Caco-2 (cell line): ENCODE data around the gene GABARAPL1. TPM values are rescaled to one million over a fixed set of nuclear protein-coding genes. Genes with fewer than 3 reads are reported as not detected.

Source experiments
- Bru-seq: library from RNA; stranded (reverse); fragments of 400-500 nt; gene quantifications from one replicate; lab custom pipeline; 2021; lab: Mats Ljungman, UMichigan
- BruChase-seq, 2 experiments: library from RNA; stranded (reverse); fragments of 400-500 nt; gene quantifications; one replicate each; lab custom pipeline; 2021; lab: Mats Ljungman, UMichigan
- BruUV-seq: library from RNA; stranded (reverse); fragments of 400-500 nt; replicated peaks from 2 replicates; lab custom pipeline; 2021; lab: Mats Ljungman, UMichigan
- CTCF ChIA-PET: fragments of 300-600 bp; sonication (Branson Sonifier 250); formaldehyde crosslinking; loops from one replicate; lab custom pipeline; 2022; ENCODE audit warnings: antibody characterized with exemption; lab: Charles Lee
- POLR2A ChIA-PET: fragments of 300-600 bp; sonication (Branson Sonifier 250); formaldehyde crosslinking; loops from one replicate; lab custom pipeline; 2022; ENCODE audit warnings: antibody characterized with exemption; lab: Charles Lee
- DNase-seq, 2 experiments: peaks; one replicate each; pipeline versions ENCODE4 v3.0.0 to v3.0.0-alpha.2; 2020 to 2022
- H3K27me3 ChIP-seq: replicated peaks from 2 replicates; pipeline ENCODE4 v1.6.0; 2011; ENCODE audit warnings: low read length; ENCODE audit not compliant: control insufficient read depth, insufficient read depth
- H3K36me3 ChIP-seq: 2 replicates; pipeline ENCODE4 v1.5.1; 2011; ENCODE audit warnings: low read length; ENCODE audit not compliant: control insufficient read depth, insufficient read depth
- H3K4me1 ChIP-seq: fragments of 250-450 bp; sonication (Bioruptor Pico); 2 replicates; pipeline ENCODE4 v1.5.1; 2020; ENCODE audit warnings: mild to moderate bottlenecking
- H3K4me3 ChIP-seq: 2 replicates; pipeline ENCODE4 v1.5.1; 2011; ENCODE audit warnings: low read depth, mild to moderate bottlenecking, control low read depth, low read length
- H3K9me3 ChIP-seq: fragments of 250-450 bp; sonication (Bioruptor Pico); 2 replicates; pipeline ENCODE4 v1.5.1; 2020; ENCODE audit warnings: mild to moderate bottlenecking, moderate library complexity
- H3K27ac Mint-ChIP-seq: one replicate; pipeline ENCODE4 v1.8.0; 2022; ENCODE audit warnings: mixed read lengths; ENCODE audit not compliant: unreplicated experiment
- H3K27me3 Mint-ChIP-seq: one replicate; pipeline ENCODE4 v1.8.0; 2022; ENCODE audit warnings: mixed read lengths; ENCODE audit not compliant: insufficient read depth, unreplicated experiment
- H3K36me3 Mint-ChIP-seq: one replicate; pipeline ENCODE4 v1.8.0; 2022; ENCODE audit warnings: mild to moderate bottlenecking, mixed read lengths; ENCODE audit not compliant: insufficient read depth, unreplicated experiment
- H3K4me1 Mint-ChIP-seq: one replicate; pipeline ENCODE4 v1.8.0; 2022; ENCODE audit warnings: low read depth, mixed read lengths; ENCODE audit not compliant: unreplicated experiment
- H3K4me3 Mint-ChIP-seq: one replicate; pipeline ENCODE4 v1.8.0; 2022; ENCODE audit warnings: mild to moderate bottlenecking, moderate library complexity, mixed read lengths; ENCODE audit not compliant: unreplicated experiment
- H3K9me3 Mint-ChIP-seq: one replicate; pipeline ENCODE4 v1.8.0; 2022; ENCODE audit warnings: mixed read lengths; ENCODE audit not compliant: unreplicated experiment
- CTCF ChIP-seq, 2 experiments: fragments of 200-600 bp in 1 of 2; IDR thresholded peaks; 1 replicate in 1 of 2; 2 replicates in 1 of 2; pipeline versions ENCODE4 v1.5.1 to v1.8.0; 2011 to 2022; ENCODE audit warnings: antibody characterized with exemption in 1 of 2, control low read depth in 1 of 2, inconsistent platforms in 1 of 2, low read depth in 1 of 2, low read length in 1 of 2, mild to moderate bottlenecking in 1 of 2, moderate library complexity in 1 of 2; ENCODE audit not compliant: insufficient read depth in 1 of 2, severe bottlenecking in 1 of 2, unreplicated experiment in 1 of 2
- intact Hi-C: fragments of 100-400 bp; cut with micrococcal nuclease; formaldehyde crosslinking; loops from one replicate; pipeline ENCODE4 v1.10.0; 2022; ENCODE audit not compliant: unreplicated experiment
- long read RNA-seq: library from polyadenylated mRNA; stranded (forward); transcript quantifications from one replicate; pipeline ENCODE4 v2.0.0, GENCODE V29; 2022
- total RNA-seq: library from RNA; stranded (reverse); gene quantifications from 2 replicates; pipeline ENCODE4 v1.2.3, GENCODE V29; 2022

The GABARAPL1 gene
- total RNA-seq (106 TPM in 2 replicates), Bru-seq, nascent RNA (percentile 88 among the genes with signal in this experiment), BruChase-seq, experiment 1, labeled RNA remaining after a 2-hour chase (percentile 92 among the genes with signal in this experiment), BruChase-seq, experiment 2, labeled RNA remaining after a 6-hour chase (percentile 96 among the genes with signal in this experiment)
- long read RNA-seq, transcript GABARAPL1-201 (4 exons, 1,957 nt) = major isoform, 17 of 24 reads
- long read RNA-seq, partial matches to known transcripts = 0 of 24 reads
- long read RNA-seq, other reads (novel, unspliced or antisense) = 7 of 24 reads

- peak within 1 kb of the TSS; percentile 92 for H3K4me3 ChIP-seq
- peak within 1 kb of the TSS; percentile 80 for H3K4me3 Mint-ChIP-seq
- no peaks in the 10 kb centered on the region for H3K36me3 ChIP-seq
- ChIA-PET POLR2A (interaction anchor here (0.6 to 2.2 kb wide), 10 partner anchors 8 to 1267 kb away, joined by 3 to 12 read pairs (median 3); no protein-coding TSS in a partner anchor), CTCF (interaction anchor here (0.5 to 2.2 kb wide), 6 partner anchors 13 to 616 kb away, joined by 3 to 17 read pairs (median 3); no protein-coding TSS in a partner anchor)
- H3K27ac Mint-ChIP-seq = peak within 1 kb of the TSS; percentile 99
- DNase-seq = peak; percentile 85 to 91
- peaks cover 28% of the 10 kb centered on the region for H3K4me1 Mint-ChIP-seq
- H3K9me3 ChIP-seq = no peaks in the 10 kb centered on the region
- no TSS peak for BruUV-seq
- no peaks in the 10 kb centered on the region for H3K27me3 ChIP-seq
- H3K4me1 ChIP-seq = peaks cover 24% of the 10 kb centered on the region
- no peaks in the 10 kb centered on the region for H3K9me3 Mint-ChIP-seq
- no peaks in the 10 kb centered on the region for H3K27me3 Mint-ChIP-seq
- no peak for TF ChIP-seq CTCF (IDR thresholded peaks at IDR 0.05; ENCODE audit: insufficient read depth in 1 of 2, low read depth in 1 of 2, low read length in 1 of 2, severe bottlenecking in 1 of 2, unreplicated experiment in 1 of 2)
- H3K36me3 Mint-ChIP-seq = peaks cover 36% of the 10 kb centered on the region
- intact Hi-C loops = loop anchor here (1.0 kb wide), 3 partner anchors 22 to 59 kb away; no protein-coding TSS in a partner anchor
Observed at GRCh38 chr12:10212739-10213131, at the start of gene GABARAPL1. Gene GABARAPL1, plus strand, starts transcription at chr12:10212877. Its CDS starts 253 bp downstream, at chr12:10213130.

GRCh38 chr12:10163084-10163483 lies 49.6 kb upstream of the GABARAPL1 start:
- no peaks in the 10 kb centered on the region; the same call in 1 of the 2 replicates for H3K9me3 ChIP-seq
- H3K27me3 Mint-ChIP-seq = no peaks in the 10 kb centered on the region
- BruUV-seq = no TSS peak
- intact Hi-C loops = no loop called here
- no peaks in the 10 kb centered on the region for H3K27me3 ChIP-seq
- no peak overlapping the region for H3K4me3 ChIP-seq
- POLR2A ChIA-PET = interaction anchor here (0.6 kb wide), 1 partner anchor 27 kb away, joined by 7 read pairs; no protein-coding TSS in a partner anchor
- peaks cover 35% of the 10 kb centered on the region for H3K4me1 ChIP-seq
- H3K36me3 ChIP-seq = no peaks in the 10 kb centered on the region
- H3K4me1 Mint-ChIP-seq = peaks cover 21% of the 10 kb centered on the region
- H3K36me3 Mint-ChIP-seq = peaks cover 76% of the 10 kb centered on the region
- no peak overlapping the region for H3K4me3 Mint-ChIP-seq
- peak overlapping the region; percentile 34 for H3K27ac Mint-ChIP-seq
- CTCF ChIA-PET = interaction anchor here (0.8 to 1.1 kb wide), 2 partner anchors 9 to 27 kb away, joined by 3 read pairs; partner anchors contain the start of gene OLR1
- no peak for DNase-seq
- no peak for TF ChIP-seq CTCF (IDR thresholded peaks at IDR 0.05; ENCODE audit: insufficient read depth in 1 of 2, low read depth in 1 of 2, low read length in 1 of 2, severe bottlenecking in 1 of 2, unreplicated experiment in 1 of 2)
- H3K9me3 Mint-ChIP-seq = no peaks in the 10 kb centered on the region

- BruUV-seq = no TSS peak
- no peak for TF ChIP-seq CTCF (IDR thresholded peaks at IDR 0.05; ENCODE audit: insufficient read depth in 1 of 2, low read depth in 1 of 2, low read length in 1 of 2, severe bottlenecking in 1 of 2, unreplicated experiment in 1 of 2)
- Mint-ChIP-seq H3K4me1 (peaks cover 35% of the 10 kb centered on the region), H3K27me3 (no peaks in the 10 kb centered on the region), H3K9me3 (no peaks in the 10 kb centered on the region), H3K4me3 (peak overlapping the region; percentile 36), H3K27ac (peak overlapping the region; percentile 73), H3K36me3 (peaks cover 58% of the 10 kb centered on the region)
- no peak for DNase-seq
- Histone ChIP-seq H3K9me3 (no peaks in the 10 kb centered on the region), H3K27me3 (no peaks in the 10 kb centered on the region), H3K4me1 (peaks cover 57% of the 10 kb centered on the region), H3K36me3 (no peaks in the 10 kb centered on the region), H3K4me3 (no peak overlapping the region)
- intact Hi-C loops = no loop called here
- ChIA-PET CTCF (interaction anchor here (0.7 kb wide), 1 partner anchor 415 kb away, joined by 3 read pairs; no protein-coding TSS in a partner anchor), POLR2A (no interaction called here)
Observed at GRCh38 chr12:10165421-10165820, 47.3 kb upstream of the GABARAPL1 start.
